Hematopoietic multipotent progenitor cell treated with erythropoietin and hydrocortisone succinate and interleukin-3 and kit ligand, for 15 days (in vitro differentiated cells): ENCODE measurements around the gene TRPV6.
A peak's percentile ranks its signal among the peaks of the same experiment; 100 is the strongest.

Experiments
- DNase-seq: peaks from one replicate; pipeline ENCODE4 v3.0.0-alpha.2; 2015; ENCODE audit warnings: low spot score

Gene TRPV6

DNA sequence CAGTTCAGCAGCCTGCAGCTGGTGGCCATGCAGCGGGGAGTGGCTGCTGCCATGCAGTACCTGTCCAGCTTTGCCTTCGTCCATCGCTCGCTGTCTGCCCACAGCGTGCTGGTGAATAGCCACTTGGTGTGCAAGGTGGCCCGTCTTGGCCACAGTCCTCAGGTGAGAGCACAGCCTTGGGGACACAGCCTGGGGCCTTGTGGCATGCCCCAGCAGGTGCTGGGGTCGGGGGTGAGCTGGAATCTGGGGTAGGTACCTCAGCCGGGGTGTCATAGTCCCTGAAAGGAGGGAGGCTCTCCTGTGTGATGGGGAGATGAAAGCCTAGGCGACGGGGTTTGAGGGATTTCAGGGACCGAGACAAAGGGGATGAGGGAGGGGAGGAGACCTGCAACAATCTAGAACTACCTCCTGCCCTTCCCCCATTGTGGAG is 16.5 kb downstream of the TRPV6 start:
- DNase-seq: no peak

- no peak for DNase-seq
These were observed 17.2 kb downstream of the TRPV6 start for GRCh38 chr7:142868188-142868985.

- no peak for DNase-seq
These were observed 18.0 kb downstream of the TRPV6 start for GRCh38 chr7:142867398-142868187.

GRCh38 chr7:142867097-142867378 is 18.5 kb downstream of the TRPV6 start:
- no peak for DNase-seq

DNA sequence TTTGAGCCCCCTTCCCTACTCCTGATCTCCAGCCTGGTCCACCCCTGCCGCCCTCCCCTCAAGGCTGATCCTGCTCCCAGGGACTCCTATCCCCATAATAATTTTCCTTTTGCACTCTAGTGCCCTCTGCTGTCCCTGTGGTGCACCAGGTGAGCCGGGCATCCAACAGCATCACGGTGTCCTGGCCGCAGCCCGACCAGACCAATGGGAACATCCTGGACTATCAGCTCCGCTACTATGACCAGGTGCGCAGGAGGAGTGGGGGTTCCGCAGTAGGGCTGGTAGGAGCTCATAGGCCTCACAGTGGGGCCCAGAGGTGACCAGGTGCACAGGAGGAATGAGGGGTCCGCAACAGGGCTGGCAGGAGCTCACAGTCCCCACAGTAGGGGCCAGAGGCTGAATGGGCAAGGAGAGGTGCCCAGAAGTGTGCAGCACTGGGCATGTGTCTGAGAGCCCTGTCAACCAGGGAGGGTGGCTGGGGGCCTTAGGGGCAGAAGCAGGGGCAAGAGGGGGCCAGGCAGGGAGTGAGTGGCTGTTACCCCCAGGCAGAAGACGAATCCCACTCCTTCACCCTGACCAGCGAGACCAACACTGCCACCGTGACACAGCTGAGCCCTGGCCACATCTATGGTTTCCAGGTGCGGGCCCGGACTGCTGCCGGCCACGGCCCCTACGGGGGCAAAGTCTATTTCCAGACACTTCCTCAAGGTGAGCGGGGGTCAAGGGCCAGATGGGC is 19.0 kb downstream of the TRPV6 start:
- peak; percentile 55 for DNase-seq

GRCh38 chr7:142865766-142866165 is 19.8 kb downstream of the TRPV6 start:
- DNase-seq: no peak

GRCh38 chr7:142864980-142865747 is 20.4 kb downstream of the TRPV6 start:
- DNase-seq: no peak

DNA sequence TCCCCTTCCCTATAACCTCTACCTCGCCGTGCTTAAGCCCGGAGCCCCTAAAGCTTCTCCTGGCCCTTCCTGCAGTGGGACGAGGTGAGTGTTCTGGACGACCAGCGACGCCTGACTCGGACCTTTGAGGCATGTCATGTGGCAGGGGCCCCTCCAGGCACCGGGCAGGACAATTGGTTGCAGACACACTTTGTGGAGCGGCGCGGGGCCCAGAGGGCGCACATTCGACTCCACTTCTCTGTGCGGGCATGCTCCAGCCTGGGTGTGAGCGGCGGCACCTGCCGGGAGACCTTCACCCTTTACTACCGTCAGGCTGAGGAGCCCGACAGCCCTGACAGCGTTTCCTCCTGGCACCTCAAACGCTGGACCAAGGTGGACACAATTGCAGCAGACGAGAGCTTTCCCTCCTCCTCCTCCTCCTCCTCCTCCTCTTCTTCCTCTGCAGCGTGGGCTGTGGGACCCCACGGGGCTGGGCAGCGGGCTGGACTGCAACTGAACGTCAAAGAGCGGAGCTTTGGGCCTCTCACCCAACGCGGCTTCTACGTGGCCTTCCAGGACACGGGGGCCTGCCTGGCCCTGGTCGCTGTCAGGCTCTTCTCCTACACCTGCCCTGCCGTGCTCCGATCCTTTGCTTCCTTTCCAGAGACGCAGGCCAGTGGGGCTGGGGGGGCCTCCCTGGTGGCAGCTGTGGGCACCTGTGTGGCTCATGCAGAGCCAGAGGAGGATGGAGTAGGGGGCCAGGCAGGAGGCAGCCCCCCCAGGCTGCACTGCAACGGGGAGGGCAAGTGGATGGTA is 21.5 kb downstream of the TRPV6 start:
- no peak for DNase-seq

- DNase-seq: no peak
These were observed 22.7 kb downstream of the TRPV6 start for GRCh38 chr7:142862786-142863400.

GRCh38 chr7:142862351-142862750 is 23.2 kb downstream of the TRPV6 start:
- no peak for DNase-seq

DNA sequence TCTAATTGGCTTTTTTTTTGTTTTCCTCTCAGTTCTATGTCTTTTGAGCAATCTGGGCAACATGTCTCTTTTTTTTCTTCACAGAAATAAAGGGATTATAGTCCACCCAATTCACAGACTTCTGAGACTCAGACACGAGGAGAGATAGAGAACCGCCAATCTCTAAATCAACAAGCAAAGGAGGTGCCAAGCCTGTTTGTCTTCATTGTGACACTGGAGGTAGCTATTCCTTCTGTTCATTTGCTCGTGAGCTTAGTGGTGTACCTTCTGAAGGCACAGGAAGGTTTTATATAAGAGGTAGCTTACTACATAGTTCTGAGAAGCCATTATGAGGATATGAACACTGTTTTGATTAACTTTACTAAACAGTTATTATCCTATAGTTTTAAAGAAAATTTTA is 24.6 kb downstream of the TRPV6 start:
- no peak for DNase-seq

- no peak for DNase-seq
These were observed 25.7 kb downstream of the TRPV6 start for GRCh38 chr7:142859829-142860228.

GRCh38 chr7:142859411-142859810 is 26.1 kb downstream of the TRPV6 start:
- DNase-seq: no peak

- DNase-seq: no peak
These were observed 27.9 kb downstream of the TRPV6 start for GRCh38 chr7:142857625-142858024.

- no peak for DNase-seq
These were observed 28.8 kb downstream of the TRPV6 start for GRCh38 chr7:142856565-142857245.

GRCh38 chr7:142855756-142856564 is 29.6 kb downstream of the TRPV6 start:
- DNase-seq: no peak

DNA sequence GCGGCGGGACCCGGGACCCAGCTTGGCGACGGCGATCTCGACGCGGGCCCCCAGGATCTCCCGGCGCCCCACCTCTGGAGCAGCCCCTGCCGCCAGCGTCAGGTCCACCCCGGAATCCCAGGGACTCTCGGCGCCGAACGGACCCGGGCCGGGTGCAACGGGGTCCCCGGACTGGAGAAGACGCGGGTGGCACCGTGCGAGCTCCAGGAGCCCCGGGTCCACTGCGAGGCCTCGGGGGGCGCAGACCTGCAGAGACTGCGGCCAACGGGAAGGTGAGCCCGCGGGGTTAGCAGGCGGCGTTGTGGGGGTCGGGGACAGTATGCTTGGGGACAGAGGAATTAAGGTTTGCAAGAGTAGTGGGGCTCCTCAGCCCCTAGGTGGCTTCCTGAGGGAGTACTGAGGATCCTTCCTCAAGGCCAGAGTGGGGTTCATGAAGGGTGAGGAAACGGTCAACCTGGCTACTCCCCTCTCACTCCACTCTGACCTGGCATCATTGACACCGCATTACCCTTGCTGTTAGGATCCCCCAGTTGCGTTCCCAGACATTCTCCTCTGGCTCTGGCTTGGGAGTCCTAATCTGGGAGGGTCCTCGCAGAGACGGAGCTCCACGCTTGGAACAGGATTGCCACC is 30.3 kb downstream of the TRPV6 start:
- DNase-seq: no peak

DNA sequence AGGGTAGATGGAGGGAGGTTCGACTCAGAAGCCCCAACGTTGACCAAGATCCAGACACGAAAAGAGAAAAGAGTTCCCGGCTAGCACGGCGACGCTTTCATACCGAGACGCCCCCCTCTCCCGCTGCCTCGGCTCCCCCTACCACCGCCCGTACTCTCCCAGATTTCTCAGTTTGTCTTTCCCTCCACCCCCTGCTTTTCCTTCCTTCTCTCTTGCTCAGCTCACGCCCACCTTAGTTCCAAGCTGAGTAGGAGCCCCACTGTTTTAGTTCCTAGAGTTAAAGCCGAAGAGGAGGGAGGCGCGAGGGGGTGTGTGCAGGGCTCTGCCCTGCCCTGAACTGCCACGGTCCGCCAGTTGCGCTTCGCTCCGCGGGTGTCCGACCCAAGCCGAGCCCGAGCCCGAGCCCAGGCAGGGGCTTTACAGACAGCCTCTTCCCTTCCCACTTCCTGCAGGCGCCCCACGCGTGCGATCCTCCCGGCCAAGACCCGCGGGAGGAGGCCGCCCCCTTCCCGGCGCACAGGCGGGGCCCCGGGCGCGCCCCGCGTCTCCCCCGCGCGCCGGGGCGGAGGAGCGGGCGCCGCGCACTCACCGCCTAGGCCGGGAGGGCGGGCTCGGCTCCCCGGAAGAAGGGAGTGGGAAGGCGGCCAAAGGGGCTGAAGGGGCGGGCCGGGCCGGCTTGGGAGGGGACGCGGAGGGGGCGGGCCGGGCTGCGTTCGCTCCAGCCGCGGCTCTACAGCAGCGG is 31.0 kb downstream of the TRPV6 start, which contains the start of gene EPHB6:
TSS of gene EPHB6 (plus strand) at position 705 of the 742 bp plus-strand sequence. CDS start 8,152 bp downstream, outside the sequence.
- DNase-seq: peak; percentile 75
